Right forelimb (tissue), 1 donor: ENCODE results near the gene BMPER.

ENCODE experiments used
- DNase-seq: peaks from one replicate; pipeline ENCODE4 v3.0.0-alpha.2; 2018

The BMPER gene

DNA sequence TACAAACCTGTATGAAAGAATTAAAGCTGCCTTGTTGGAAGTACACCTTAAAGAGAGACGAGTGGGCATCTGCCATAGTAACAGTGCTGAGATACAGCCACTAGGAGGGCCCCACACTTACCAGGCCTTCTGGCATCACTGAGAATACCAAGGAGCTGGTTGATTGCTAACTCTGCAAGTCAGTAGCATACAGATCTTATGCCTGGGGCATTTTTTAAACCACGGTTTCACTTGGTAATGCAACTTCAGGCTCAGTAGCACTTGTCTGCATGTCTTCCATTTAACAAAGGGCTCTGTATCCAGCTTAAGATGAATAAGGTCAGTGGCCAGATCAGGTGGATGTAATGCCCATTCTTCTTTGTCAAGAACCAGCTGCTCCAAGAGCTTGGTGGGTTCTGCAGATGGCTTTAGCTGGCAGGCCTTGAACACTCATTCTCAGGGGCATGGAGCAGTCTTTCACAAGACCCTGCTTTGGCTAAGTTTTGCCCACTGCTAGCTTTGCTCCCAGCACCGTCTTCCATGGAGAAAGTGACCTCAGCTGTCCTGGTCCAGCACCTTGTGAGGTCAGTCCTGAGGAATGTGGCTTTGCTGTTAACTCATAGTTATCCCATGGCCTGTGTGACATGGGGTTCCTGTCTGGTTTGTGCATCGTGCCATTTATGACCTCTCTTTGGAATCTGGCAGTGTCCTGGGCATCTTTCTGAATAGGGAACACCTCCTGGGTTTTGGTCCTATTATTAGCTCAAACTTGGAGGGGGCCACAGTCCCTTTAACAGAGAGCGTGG lies 68.1 kb downstream of the BMPER start:
- DNase-seq, result no peak

GRCh38 chr7:33979300-33979806 lies 74.0 kb downstream of the BMPER start:
- no peak for DNase-seq

DNA sequence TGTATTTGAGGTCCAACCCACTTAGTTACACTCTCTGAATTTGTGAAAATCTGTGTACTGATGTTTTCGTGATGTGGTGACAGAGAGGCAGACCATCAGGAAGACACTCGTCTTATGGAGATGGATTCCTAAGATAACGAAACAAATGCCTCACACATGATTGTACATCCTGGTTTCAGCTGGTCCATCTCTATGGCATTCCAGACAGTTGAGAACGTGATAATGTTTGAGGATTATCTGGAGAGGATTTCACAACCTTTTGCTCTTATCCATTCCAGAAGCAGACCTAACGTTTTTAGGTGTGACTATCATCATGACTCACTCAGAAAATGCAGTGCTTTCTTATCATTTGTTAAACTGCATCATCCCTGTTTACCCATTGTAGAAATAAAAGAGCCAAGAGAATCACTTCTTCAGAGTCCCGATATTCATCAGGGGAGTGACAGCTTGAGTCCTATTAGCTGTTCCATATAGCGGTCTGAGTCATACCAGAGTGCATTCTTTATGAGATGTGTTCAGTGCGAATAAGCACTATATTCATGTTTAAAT lies 74.5 kb downstream of the BMPER start:
- no peak for DNase-seq

DNA sequence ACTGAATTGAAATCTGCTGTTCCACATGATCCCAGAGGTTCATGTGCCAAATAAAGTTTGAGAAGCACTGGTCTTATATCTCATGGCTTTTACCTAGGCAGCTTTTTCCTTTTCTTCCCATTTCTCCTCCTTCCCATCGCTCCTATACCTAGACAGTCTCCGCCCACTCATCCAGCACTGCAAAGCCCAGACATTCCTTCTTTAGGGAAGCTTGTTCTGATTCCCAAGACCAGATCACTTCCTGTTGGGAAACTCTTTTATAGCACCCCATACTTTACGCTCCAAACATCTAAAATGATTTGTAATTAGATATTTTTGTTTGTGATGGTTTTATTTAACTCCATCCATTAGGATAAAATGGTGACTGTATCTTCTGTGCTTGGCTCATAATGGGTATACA lies 75.9 kb downstream of the BMPER start:
- no peak for DNase-seq

DNA sequence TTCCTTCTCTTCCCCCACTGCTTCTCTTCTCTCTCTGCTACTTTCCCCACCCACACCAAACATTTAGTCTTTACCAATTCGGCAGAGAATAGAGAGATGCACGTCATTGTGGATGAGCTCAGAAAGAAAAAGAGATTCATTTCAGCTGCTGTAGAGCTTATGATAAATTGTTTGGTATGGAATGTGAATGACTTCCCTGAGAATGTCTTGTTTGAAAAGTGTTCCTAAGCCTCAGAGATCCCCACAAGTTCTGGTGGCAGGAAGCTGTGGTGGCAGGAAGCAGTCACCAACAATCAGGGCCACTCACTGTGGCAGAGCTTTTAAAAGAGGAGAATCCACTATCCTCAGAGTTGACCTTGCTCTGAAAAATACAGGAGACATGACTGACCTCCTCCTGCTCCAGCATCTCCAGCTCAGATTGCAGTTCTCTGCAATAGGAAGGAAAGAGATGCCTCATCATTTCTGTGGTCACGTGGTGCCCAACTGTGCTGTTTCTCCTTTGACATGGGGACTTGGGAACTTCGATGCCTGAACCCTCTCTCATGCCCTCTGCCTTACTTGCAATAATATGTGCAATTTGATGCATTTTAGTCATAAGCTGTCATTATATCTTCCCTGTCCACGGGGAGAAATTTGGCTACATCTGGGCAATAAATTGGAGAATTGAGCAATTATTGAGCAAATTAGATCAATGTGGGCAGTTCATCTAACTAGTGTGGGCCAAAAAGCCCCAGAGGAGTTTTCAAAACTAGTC lies 76.5 kb downstream of the BMPER start:
- no peak for DNase-seq

- no peak for DNase-seq
Observed at GRCh38 chr7:33982425-33982786, 77.1 kb downstream of the BMPER start.

- no peak for DNase-seq
Observed at GRCh38 chr7:33986451-33986850, 81.1 kb downstream of the BMPER start.

DNA sequence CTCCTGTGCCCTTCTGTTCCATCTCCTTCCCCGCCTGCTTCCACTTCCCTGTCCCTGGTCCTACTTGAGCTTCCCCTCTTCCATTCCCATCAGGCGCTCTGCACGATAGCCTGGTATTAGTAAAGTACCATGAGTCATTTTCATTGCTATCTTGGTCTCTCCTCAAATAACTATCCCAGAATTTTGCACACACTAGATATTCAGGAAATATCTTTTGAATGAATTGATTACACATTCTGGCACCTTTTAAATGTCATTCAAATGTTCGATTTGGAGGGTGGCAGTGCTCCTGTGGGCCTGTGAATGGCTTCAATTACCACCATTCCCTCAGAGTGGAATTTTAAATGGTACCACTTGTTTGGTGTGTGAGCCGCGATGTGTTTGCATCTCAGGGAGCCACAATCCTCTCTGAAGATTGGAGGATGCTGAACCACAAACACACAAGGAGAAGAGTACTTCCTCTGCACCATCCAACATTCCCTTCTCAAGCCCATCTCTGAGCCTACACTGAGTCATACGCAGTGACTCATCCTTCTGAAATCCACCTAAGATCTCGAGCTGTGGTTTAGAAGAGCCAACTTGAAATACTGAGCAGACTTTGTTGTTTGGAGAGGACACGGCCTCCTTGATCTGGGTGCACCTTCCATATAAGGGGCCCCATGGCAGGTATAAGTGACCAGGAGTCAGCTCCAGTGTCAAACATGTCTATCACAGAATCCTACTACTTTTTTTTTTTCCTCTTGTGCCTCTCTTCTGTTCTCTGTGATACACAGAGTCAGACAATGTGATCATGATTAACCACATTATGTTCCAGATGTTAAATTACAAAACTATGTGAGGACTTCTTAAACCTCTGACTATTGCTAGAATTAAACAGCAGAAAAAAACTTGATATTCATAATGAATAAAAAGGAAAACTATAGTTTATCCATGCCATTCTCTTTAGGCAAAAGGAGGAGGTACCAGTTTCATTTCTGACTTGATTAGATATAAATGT lies 81.9 kb downstream of the BMPER start:
- no peak for DNase-seq

DNA sequence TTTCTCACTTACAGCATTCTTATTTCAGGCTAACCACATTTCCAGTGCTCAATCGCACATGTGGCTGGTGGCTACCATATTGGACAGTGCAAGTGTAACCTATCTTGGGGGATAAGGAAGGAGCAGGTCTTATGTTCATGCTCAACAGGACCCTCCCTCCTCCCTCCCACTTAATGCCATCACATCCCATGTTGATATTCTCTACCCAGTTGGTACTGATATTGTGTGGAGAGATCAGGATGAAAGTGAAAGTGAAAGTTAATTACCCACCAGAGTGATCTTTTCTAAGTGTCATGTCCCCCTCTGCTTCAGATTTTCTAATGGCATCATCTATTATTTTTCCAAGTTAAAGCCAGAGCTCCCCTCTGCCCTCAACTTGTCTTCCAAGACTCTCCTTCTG lies 91.6 kb downstream of the BMPER start:
- DNase-seq, result no peak

- DNase-seq, result no peak
Observed at GRCh38 chr7:33998476-33998875, 93.1 kb downstream of the BMPER start.

DNA sequence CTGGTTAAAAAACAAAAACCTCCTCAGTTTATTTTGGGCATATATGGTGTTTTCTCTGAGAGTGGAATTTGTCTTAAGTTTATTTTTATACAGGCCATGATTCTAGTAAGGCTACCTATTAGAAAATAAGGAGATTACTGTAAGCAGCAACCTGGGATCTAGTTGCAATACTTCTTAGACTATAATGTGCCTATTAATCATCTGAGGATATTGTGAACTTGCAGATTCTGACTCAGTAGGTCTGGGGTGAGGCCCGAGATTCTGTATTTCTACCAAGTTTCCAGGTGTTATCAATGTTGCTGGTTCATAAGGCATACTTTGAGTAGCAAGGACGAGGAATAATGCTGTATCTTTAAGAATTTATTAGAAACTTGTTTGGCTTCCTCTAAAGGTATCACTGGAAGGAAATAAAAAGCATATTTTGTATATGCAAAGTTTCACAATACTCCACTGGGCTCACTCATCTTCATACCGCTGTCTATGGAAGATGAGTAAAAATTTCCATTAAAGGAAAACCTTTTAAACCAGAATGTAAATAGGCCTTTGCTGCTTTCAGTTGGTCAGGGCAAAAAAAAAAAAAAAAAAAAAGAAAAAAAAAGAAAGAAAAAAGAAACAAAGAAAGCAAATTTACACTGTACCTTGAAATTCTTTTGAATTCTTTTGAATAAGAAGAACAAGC lies 105.8 kb downstream of the BMPER start:
- DNase-seq, result no peak

DNA sequence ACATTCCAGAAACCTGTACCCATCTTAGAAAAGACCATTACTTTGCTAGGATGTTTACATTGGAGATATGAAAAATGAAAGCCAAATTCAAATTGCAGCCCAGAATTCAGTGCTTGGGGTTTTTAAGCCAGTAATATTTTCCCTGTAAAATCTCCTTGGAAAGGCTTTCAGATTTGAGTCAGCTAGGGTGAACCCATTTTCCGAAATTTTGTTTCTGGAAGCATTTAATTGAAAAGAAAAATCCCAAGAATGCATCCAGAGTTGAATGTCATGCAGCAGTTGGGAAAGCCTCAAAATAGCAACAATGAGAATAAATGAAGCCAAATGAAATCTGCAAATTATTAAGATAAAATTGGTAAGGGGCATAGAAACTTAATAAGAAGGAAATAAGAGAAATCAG lies 106.4 kb downstream of the BMPER start:
- no peak for DNase-seq

- DNase-seq, result no peak
Observed at GRCh38 chr7:34013421-34013820, 108.1 kb downstream of the BMPER start.

DNA sequence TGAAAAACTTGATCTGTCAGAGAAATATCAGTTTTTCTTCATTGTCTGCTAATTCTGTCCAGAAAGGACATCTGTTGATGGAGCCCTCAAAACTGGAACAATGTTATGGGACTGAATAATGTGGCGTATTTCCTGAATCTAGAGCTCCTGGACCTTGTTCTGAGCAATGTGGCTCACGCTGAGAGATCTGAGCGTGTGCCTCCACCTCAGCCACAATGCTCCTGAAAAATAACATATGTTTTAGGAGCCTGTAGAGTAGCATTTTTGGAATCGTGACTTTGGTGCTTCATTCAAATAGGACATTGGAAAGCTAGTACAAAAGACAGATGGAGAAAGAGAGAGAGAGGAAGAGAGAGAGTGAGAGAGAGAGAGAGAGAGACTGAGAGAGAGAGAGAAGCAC lies 110.3 kb downstream of the BMPER start:
- DNase-seq, result no peak

- no peak for DNase-seq
Observed at GRCh38 chr7:34016876-34017275, 111.5 kb downstream of the BMPER start.

- peak; percentile 61 for DNase-seq
Observed at GRCh38 chr7:34019301-34019790, 114.0 kb downstream of the BMPER start.

- DNase-seq, result no peak
Observed at GRCh38 chr7:34022626-34023025, 117.3 kb downstream of the BMPER start.

DNA sequence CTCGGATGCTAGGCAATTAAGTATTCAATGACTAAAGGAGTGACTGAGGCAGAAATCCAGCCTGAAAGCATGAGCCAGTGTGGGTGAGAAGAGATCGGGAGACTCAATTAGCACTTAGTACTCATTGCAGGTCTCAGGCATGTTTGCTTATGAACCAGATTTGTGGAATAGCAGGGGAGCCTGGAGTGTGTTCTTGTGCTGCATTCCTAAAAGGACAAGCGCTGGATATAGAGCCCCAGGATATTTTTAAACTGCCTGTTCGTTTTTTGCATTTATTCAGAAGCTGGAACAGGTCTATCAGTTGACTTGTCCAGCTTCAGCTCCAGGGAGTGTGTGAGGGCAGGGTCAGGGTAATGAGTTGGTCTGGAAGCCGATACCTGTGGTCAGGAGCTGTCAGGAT lies 120.3 kb downstream of the BMPER start:
- no peak for DNase-seq

- no peak for DNase-seq
Observed at GRCh38 chr7:34026481-34027190, 121.3 kb downstream of the BMPER start.

- DNase-seq, result no peak
Observed at GRCh38 chr7:34031156-34031555, 125.8 kb downstream of the BMPER start.

- no peak for DNase-seq
Observed at GRCh38 chr7:34034728-34035127, 129.4 kb downstream of the BMPER start.
